ENCODE measurements around the gene ARHGAP45. TPM values are rescaled to one million over a fixed set of nuclear protein-coding genes. Genes with fewer than 3 reads are reported as not detected.
"Not testable (repeated sequence)": the region's sequence is repeated elsewhere in the genome, so short reads cannot be mapped to it uniquely, and the experiment has no call there.

The ARHGAP45 gene
- total RNA-seq, 1 donor from 2014 or later = 312 TPM

DNA sequence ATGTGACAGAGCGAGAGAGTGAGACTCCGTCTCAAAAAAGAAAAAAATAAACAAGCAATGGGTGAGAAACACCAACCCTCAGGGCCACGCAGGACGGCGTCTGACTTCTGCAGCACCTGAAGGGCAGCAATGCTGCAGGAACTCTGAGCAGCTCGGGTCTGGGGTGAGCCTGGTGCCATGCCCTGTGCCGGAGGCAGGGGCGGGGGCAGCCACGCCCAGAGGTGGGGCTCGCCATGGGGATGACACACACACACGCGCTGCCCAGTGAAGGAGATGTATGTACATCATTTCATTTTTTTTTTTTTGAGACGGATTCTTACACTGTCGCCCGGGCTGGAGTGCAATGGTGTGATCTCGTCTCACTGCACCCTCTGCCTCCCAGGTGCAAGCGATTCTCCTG lies 61.1 kb downstream of the ARHGAP45 start:
- no peak overlapping the region for H3K4me3 Mint-ChIP-seq
- no peaks in the 10 kb centered on the region for H3K9me3 Mint-ChIP-seq
- ChIA-PET POLR2A (no interaction called here), CTCF (no interaction called here)
- intact Hi-C loops (cut with micrococcal nuclease) = no loop called here
- ATAC-seq (ENCODE audit: low read depth) (no peak), DNase-seq (no peak)
- H3K27ac Mint-ChIP-seq = no peak overlapping the region
- no peaks in the 10 kb centered on the region for H3K27me3 Mint-ChIP-seq
- peaks cover 26% of the 10 kb centered on the region for H3K36me3 Mint-ChIP-seq (ENCODE audit: low read depth)
- TF ChIP-seq, protein P1, sequence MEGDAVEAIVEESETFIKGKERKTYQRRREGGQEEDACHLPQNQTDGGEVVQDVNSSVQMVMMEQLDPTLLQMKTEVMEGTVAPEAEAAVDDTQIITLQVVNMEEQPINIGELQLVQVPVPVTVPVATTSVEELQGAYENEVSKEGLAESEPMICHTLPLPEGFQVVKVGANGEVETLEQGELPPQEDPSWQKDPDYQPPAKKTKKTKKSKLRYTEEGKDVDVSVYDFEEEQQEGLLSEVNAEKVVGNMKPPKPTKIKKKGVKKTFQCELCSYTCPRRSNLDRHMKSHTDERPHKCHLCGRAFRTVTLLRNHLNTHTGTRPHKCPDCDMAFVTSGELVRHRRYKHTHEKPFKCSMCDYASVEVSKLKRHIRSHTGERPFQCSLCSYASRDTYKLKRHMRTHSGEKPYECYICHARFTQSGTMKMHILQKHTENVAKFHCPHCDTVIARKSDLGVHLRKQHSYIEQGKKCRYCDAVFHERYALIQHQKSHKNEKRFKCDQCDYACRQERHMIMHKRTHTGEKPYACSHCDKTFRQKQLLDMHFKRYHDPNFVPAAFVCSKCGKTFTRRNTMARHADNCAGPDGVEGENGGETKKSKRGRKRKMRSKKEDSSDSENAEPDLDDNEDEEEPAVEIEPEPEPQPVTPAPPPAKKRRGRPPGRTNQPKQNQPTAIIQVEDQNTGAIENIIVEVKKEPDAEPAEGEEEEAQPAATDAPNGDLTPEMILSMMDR (IDR thresholded peaks at IDR 0.05) = no peak
- H3K4me1 Mint-ChIP-seq = peaks cover 28% of the 10 kb centered on the region

DNA sequence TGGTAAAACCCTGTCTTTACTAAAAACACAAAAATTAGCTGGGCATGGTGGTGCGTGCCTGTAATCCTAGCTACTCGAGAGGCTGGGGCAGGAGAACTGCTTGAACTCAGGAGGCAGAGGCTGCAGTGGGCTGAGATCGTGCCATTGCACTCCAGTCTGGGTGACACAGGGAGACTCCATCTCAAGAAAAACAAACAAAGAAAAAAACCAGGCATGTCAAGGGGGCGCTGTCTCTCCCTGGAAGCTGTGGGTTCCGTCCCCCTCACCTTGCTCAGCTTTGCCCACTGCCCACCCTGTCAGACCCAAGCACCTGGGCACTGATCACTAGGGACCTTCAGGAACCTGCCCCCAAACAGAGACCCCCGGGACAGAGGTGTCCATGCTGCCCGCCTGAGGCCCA lies 62.1 kb downstream of the ARHGAP45 start:
- not testable (repeated sequence) for H3K4me3 Mint-ChIP-seq

DNA sequence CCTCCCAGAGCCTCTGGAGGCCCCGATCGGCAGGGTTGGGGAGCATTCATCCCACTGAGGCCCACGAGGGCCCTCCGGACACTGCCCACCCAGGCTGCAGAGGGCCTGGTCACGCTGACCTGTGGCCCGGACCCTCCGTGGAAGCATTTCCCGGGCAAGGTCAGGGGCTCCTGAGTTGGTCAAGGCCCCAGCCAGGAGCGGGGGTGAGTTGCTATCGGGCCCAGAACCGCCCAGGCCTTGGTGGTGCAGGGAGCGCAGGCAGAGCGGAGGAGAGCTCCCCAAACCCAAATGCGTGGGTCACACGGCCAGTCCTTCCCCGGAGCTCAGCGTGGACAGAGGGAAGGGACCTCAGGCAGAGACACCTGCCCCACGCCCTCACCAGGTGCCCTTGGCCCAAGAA lies 62.6 kb downstream of the ARHGAP45 start:
- Mint-ChIP-seq H3K4me3 (no peak overlapping the region), H3K9me3 (no peaks in the 10 kb centered on the region), H3K27ac (no peak overlapping the region), H3K4me1 (peaks cover 38% of the 10 kb centered on the region), H3K36me3 (ENCODE audit: low read depth) (peaks cover 19% of the 10 kb centered on the region), H3K27me3 (no peaks in the 10 kb centered on the region)
- intact Hi-C loops (cut with micrococcal nuclease) = no loop called here
- TF ChIP-seq, protein P1 (IDR thresholded peaks at IDR 0.05) = no peak
- DNase-seq = no peak
- ChIA-PET POLR2A (interaction anchor here (1.6 to 2.5 kb wide), 2 partner anchors 17 to 26 kb away, joined by 7 to 13 read pairs; partner anchors contain the start of gene GPX4), CTCF (interaction anchor here (2.1 kb wide), 2 partner anchors 16 to 45 kb away, joined by 5 to 15 read pairs; partner anchors contain the start of gene SBNO2)
- ATAC-seq (ENCODE audit: low read depth) = no peak

More for the DNA sequence above, 62.1 kb downstream of the ARHGAP45 start:
- DNase-seq; intact Hi-C loops (cut with micrococcal nuclease); H3K9me3 Mint-ChIP-seq; ATAC-seq (ENCODE audit: low read depth); H3K27me3 Mint-ChIP-seq; H3K27ac Mint-ChIP-seq; CTCF ChIA-PET: not testable (repeated sequence)
- H3K36me3 Mint-ChIP-seq (ENCODE audit: low read depth) = peaks cover 22% of the 10 kb centered on the region
- peaks cover 34% of the 10 kb centered on the region for H3K4me1 Mint-ChIP-seq
- POLR2A ChIA-PET = interaction anchor here (0.7 to 2.5 kb wide), 2 partner anchors 26 to 267 kb away, joined by 3 to 13 read pairs; partner anchors contain the start of gene GPX4

DNA sequence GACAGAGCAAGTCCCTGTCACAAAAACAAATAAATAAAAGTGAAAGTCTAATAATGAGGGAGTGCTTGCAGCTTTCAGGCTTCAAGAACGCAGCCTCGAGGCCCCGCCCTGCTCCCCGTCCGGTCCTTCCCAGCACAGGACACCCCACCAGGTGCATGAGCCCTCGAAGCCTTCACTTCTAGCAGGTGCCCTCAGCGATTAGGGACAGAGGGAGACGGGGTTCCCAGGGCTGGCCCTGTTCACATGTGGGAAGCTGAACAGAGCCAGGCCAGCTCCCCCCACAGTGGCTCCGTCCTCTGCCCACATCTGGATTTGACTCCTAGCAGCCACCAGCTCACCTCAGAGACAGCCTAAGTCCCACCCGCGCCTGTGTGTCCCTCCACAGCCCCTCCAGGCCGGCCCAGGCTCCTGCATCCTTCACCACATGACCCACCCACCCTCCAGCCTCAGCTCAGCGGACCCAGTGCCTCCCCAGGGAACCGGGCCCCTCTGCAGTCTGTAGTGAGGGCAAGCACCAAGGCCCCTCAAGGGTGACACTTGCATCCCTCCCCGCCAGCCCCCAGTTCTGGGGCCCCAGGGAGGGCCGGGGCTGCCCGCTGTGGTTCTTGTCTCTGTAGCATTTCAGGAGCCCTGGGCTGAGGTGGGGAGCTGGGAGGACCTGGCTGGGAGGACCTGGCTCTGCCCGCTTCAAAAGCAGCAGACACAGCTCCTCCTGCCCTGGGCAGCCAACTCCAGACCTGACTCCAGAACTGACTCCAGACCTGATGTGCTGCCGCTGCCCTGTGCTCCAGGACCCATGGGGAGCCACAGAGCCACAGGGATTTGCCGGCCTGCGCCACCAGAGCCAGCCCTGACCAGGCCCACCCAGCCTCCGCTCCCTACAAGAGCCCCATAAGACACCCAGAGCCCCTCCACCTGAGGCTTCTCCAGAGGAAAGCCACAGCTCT lies 64.1 kb downstream of the ARHGAP45 start:
- H3K27ac Mint-ChIP-seq = peak overlapping the region; percentile 77
- peaks cover 9% of the 10 kb centered on the region for H3K36me3 Mint-ChIP-seq (ENCODE audit: low read depth)
- no peaks in the 10 kb centered on the region for H3K9me3 Mint-ChIP-seq
- ChIA-PET POLR2A (interaction anchor here (0.8 to 4.0 kb wide), 22 partner anchors 9 to 222 kb away, joined by 3 to 25 read pairs (median 4); partner anchors contain the start of genes ARHGAP45, CIRBP, GPX4 and POLR2E), CTCF (interaction anchor here (1.0 to 2.1 kb wide), 4 partner anchors 17 to 113 kb away, joined by 4 to 15 read pairs (median 5); partner anchors contain the start of genes ARHGAP45 and SBNO2)
- H3K27me3 Mint-ChIP-seq = no peaks in the 10 kb centered on the region
- TF ChIP-seq, protein P1 (IDR thresholded peaks at IDR 0.05) = no peak
- peak; percentile 49 for DNase-seq
- peak; percentile 11 for ATAC-seq (ENCODE audit: low read depth)
- H3K4me1 Mint-ChIP-seq = peaks cover 40% of the 10 kb centered on the region
- intact Hi-C loops (cut with micrococcal nuclease) = loop anchor here (5.0 kb wide), 2 partner anchors 61 to 184 kb away; no protein-coding TSS in a partner anchor
- peak overlapping the region; percentile 86 for H3K4me3 Mint-ChIP-seq

DNA sequence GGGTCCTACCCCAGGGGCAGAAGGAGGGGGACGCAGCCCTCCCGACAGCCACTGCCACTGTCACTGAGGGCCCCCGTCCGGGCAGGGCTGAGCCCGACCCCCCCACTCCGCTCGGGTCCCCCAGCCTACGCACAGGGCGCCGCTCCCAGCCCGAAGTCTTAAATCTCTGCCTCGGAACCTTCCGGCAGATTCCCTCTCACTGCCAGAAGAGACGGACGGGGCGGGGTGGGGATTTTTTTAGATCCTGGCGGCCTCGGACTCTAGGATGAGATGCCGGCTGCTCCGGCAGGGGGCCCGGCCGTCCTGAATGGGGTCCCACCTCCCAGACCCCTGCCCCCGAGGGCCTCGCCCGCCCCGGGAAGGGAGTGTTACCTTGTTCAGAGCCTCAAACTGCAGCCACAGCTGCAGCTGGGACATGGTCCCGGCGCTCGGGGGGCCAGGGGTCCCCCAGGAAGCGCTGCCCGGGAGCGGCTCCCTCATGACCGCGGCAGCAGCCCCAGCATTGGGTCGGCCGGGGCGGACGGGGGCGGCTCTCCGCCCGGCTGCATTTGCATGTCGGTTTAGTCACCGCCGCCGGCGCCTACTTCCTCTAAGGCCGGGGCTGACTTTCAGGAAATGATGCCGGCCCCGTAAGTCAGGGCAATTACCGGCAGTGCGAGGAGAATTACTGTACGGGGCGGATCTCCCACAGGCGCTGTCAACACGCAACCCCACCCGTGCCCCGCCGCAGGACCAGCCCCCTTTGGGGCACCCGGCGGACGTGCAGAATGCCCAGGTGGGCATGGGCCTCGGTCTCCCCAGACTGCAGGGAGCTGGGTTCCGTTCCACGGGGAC lies 65.0 kb downstream of the ARHGAP45 start:
- H3K4me1 Mint-ChIP-seq = peaks cover 47% of the 10 kb centered on the region
- ATAC-seq (ENCODE audit: low read depth) (peak; percentile 65), DNase-seq (peak; percentile 76)
- ChIA-PET POLR2A (interaction anchor here (0.5 to 4.0 kb wide), 25 partner anchors 8 to 771 kb away, joined by 3 to 25 read pairs (median 4); partner anchors contain the start of genes ARHGAP45, CIRBP, GPX4 and POLR2E), CTCF (interaction anchor here (1.5 to 2.1 kb wide), 3 partner anchors 18 to 64 kb away, joined by 5 to 15 read pairs (median 5); partner anchors contain the start of genes ARHGAP45 and SBNO2)
- H3K27me3 Mint-ChIP-seq = no peaks in the 10 kb centered on the region
- peaks cover 7% of the 10 kb centered on the region for H3K36me3 Mint-ChIP-seq (ENCODE audit: low read depth)
- no peaks in the 10 kb centered on the region for H3K9me3 Mint-ChIP-seq
- TF ChIP-seq, protein P1 (IDR thresholded peaks at IDR 0.05) = no peak
- H3K27ac Mint-ChIP-seq = peak overlapping the region; percentile 77
- intact Hi-C loops (cut with micrococcal nuclease) = loop anchor here (1.0 to 5.0 kb wide), 6 partner anchors 19 to 335 kb away; partner anchors contain the start of genes GPX4, PTBP1 and SBNO2
- H3K4me3 Mint-ChIP-seq = peak overlapping the region; percentile 86

Data from activated B cell treated with CpG ODN at 0.5 μM for 24 hours (primary cell).